Kidney epithelial cell (primary cell): ENCODE data around the gene MYCBP2. TPM values are rescaled to one million over a fixed set of nuclear protein-coding genes. Genes with fewer than 3 reads are reported as not detected.

ENCODE experiments used
- DNase-seq: peaks from one replicate; pipeline ENCODE4 v3.0.0-alpha.2; 2010; ENCODE audit warnings: low read depth
- H3K27me3 ChIP-seq: 2 replicates; pipeline ENCODE4 v1.6.0; 2011; ENCODE audit warnings: low read length; ENCODE audit not compliant: control insufficient read depth, insufficient read depth
- H3K36me3 ChIP-seq: 2 replicates; pipeline ENCODE4 v1.5.1; 2011; ENCODE audit warnings: low read length; ENCODE audit not compliant: control insufficient read depth, insufficient read depth
- H3K4me3 ChIP-seq: 2 replicates; pipeline ENCODE4 v1.5.1; 2011; ENCODE audit warnings: low read depth, mild to moderate bottlenecking, control low read depth, low read length
- CTCF ChIP-seq: IDR thresholded peaks from 2 replicates; pipeline ENCODE4 v1.5.1; 2011; ENCODE audit warnings: mild to moderate bottlenecking, moderate library complexity, low read length, control low read depth, inconsistent platforms; ENCODE audit not compliant: insufficient read depth, poor library complexity, severe bottlenecking
- total RNA-seq: library from RNA; depleted of rRNA; stranded (reverse); fragments of >200 nt; gene quantifications from 2 replicates; pipeline ENCODE4 v1.2.3, GENCODE V29; 2015

Gene MYCBP2
- total RNA-seq, 1 donor from 2014 or later, result 46.3 TPM

DNA sequence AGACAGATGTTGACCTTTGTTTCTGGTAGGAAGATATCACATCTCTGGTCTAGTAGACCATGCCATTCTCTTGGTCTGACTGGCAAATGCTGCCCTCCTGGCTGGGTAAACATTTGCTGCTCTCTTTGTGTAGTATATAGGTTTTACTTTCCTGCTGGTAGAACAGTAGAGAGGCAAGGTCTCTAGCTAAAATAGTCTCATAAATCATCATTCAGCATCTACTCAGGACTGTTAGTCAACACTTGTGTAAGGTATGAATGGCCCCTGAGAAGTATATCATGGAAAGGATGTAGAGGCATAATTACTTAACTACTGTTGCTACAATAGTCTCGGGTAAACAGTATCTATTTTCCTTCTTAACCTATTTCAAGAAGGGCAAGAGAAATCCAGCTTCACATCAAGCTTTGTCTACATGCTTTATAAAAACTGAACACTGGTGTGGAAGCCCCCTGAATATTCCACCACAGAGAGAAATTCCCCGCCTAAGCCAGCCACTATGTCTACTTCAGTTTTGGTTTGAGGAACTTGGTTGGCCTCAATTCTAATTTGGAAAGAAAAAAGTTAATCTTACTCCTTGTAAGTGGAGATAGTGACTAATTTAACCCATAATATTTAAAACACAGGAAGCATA is 18.4 kb upstream of the MYCBP2 start:
- Histone ChIP-seq H3K4me3 (no peak overlapping the region), H3K27me3 (no peaks in the 10 kb centered on the region), H3K36me3 (no peaks in the 10 kb centered on the region)
- DNase-seq, result no peak
- TF ChIP-seq CTCF, result no peak

GRCh38 chr13:77343841-77344240 is 16.9 kb upstream of the MYCBP2 start:
- H3K36me3 ChIP-seq, result no peaks in the 10 kb centered on the region
- no peak for TF ChIP-seq CTCF
- DNase-seq, result no peak
- no peaks in the 10 kb centered on the region for H3K27me3 ChIP-seq
- H3K4me3 ChIP-seq, result no peak overlapping the region

DNA sequence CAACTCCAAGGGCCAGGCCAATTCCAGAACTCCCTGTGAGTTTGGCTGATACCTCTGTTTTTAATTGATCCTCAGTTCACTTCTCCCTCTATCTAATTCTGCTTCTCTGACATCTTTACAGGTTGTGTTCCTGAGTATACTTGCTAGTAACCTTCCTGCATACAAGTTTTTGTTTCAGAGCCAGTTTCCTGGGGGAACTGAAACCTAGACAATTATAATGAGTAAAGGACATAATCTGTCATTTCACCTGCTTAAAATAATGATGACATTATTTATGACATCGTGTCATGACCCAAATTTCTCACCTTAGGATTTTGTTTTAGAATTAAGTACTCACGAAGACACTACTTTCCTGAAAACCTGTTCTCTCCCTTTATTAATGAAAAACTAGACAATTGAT is 12.5 kb upstream of the MYCBP2 start:
- no peak for TF ChIP-seq CTCF
- DNase-seq, result no peak
- no peaks in the 10 kb centered on the region for H3K36me3 ChIP-seq
- no peaks in the 10 kb centered on the region for H3K27me3 ChIP-seq
- no peak overlapping the region for H3K4me3 ChIP-seq

DNA sequence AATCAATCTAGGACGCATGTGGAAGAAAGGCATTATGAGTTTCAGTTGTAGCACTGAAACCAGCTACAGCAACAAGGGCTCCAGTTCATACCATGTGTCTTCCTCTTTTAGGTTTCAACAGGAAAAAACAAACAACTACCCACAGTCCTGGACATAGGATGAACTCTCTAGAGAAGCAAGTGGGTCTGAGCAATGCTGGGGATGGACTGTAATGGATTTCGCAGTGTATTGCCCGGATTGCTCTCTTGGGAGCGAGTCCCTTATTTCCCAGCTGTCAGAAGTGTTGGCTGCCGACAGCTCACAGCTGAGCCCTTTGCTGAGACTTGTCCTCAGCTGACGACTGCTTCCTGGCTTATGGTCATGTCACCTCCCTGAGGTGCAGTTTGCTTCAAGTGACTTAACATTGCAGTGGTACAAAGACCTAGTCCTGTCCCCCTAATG is 12.1 kb upstream of the MYCBP2 start:
- no peaks in the 10 kb centered on the region for H3K27me3 ChIP-seq
- no peak overlapping the region for H3K4me3 ChIP-seq
- H3K36me3 ChIP-seq, result no peaks in the 10 kb centered on the region
- DNase-seq, result no peak
- no peak for TF ChIP-seq CTCF

DNA sequence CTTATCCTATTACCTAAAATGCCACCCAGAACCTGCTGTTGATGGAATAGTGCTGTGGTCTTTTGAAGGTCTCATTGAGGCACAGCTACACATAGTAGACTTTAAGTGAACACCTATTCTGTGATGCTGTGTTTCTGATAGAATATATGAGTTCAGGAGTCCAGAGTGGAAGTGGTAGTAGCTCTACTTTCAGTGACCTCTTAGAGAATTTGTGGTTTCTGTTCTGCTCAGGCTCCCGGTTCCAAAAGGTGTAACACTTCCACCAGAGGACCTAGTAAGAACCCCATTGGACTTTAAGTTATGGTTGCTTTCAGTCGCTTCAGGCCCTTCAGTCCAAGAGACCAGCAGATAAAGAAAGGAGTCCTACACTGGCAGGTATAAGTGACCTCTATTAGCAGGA is 11.4 kb upstream of the MYCBP2 start:
- H3K36me3 ChIP-seq, result no peaks in the 10 kb centered on the region
- TF ChIP-seq CTCF, result no peak
- H3K4me3 ChIP-seq, result no peak overlapping the region
- DNase-seq, result no peak
- no peaks in the 10 kb centered on the region for H3K27me3 ChIP-seq

DNA sequence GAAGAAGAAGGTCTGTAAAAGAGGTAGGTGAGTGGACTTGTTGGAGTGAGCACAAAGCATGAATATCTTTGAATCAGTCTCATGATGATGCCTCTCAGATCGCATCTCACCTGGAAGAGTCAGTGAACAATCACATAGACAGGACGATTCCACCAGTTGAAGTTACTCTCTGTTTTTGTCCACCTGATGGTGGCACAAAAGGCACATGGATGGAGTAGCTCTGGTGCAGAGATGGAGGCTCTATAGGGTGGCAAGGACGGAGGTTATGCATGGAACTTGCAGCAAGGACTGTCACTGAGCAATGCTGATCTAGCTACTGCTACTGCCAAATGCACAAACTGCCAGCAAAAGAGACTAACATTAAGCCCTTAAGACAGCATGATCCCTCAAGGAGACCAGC is 10.3 kb upstream of the MYCBP2 start:
- H3K27me3 ChIP-seq, result no peaks in the 10 kb centered on the region
- no peak for DNase-seq
- no peak overlapping the region for H3K4me3 ChIP-seq
- TF ChIP-seq CTCF, result no peak
- H3K36me3 ChIP-seq, result no peaks in the 10 kb centered on the region
